ENCODE results near the gene NFYC.

The NFYC gene

DNA sequence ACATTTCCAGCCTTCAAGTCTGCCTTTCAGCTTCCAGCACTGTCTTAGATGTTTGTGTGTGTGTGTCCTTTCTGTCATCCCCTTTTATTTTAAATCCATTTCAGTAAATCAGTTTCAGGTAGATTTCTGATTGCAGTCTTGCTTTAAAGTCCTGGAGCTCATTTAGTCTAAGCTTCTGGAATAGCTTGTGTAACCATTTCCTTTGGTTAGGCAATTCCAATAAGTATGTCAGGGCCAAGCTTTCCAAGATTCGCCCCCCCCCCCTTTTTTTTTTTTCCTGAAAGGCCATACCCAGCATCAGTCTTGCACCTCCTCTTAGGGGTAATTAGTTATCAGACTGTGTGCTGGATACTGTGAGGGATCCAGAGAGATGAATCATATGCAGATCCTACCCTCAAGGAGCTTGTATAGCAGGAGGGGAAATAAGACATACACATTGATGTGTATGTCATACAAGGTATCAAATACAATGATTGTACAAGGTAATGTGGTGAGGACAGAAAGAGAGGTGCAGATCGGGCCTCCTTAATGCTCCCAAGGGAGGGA is 41.3 kb downstream of the NFYC start:
- no peak for TF ChIP-seq CTCF (IDR thresholded peaks at IDR 0.05; ENCODE audit: extremely low read depth, missing control alignments)
- no peak for DNase-seq (ENCODE audit: low spot score)

DNA sequence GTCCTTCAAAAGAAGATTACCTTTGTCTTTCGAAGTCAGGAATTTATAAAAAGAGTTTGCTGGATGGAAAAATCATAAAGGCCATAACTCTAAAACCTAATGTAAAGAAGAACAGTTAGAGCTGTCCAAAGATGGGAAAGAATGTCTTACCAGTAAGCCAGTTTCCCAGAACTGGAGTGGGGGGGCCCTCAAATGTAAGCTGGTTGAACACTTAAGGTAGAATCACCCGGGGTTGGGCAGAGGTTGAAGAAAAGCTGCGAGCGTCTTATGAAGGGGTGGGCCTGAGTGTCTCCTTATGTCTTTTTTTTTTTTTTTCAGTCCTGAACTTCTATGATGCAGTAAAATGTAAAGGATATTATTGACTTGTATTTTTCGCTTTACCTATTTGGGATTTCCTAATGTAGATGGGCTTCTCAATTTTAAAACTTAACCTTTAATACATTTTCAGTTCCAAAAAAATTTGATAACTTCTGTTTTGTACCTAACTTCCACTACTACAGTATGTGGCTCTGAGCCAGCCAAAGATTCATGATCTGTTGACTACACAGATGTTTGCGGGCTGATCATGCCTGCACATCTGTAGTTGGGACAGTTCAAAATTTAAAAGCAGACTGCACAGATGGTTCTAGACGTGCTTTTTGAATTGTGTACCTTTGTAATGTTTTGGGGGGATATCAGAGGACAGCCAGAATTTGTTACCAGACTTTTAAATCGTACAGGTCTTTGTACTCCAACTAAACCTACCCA is 43.6 kb downstream of the NFYC start:
- no peak for DNase-seq (ENCODE audit: low spot score)
- TF ChIP-seq CTCF (IDR thresholded peaks at IDR 0.05; ENCODE audit: extremely low read depth, missing control alignments) = no peak

DNA sequence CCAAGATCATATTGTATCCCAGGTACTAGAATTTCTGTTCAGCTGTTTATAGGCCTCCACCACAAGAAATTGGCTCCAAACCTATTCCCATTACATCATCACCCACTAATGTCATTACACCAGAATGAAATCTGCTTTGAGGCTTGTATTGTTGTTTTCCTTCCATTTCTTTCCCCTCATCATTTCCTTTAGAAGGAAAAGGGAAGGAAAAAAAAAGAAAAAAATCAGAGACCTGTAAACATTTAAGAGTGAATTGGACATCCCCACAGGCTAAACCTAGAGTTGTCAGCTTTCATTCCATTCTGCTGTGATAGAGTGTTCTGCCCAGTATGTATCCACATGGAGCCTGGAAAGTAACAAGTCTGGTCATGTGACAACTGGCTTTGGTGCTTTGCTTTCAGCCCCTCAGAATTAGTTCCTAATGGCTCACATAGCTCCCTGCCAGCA is 44.6 kb downstream of the NFYC start:
- DNase-seq (ENCODE audit: low spot score) = no peak

DNA sequence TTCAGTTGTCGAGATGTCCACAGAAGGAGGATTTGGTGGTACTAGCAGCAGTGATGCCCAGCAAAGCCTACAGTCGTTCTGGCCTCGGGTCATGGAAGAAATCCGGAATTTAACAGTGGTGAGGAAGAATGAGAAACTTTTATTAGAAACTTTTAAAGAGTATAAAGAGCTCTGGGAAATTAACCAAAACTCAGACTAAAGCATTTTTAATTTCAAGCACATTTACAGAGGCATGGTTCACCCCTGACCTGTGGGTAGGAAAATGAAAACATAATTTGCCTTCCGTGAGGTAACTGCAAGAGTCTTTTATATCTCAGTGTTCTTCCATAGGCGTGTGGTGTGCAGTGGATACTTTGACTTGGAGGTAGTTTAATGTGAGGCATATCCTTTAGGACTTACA is 47.3 kb downstream of the NFYC start:
- no peak for DNase-seq (ENCODE audit: low spot score)
- TF ChIP-seq CTCF (IDR thresholded peaks at IDR 0.05; ENCODE audit: extremely low read depth, missing control alignments) = no peak

More for the DNA sequence above, 44.6 kb downstream of the NFYC start:
- no peak for TF ChIP-seq CTCF (IDR thresholded peaks at IDR 0.05; ENCODE audit: extremely low read depth, missing control alignments)

- TF ChIP-seq CTCF (IDR thresholded peaks at IDR 0.05; ENCODE audit: extremely low read depth, missing control alignments) = no peak
- DNase-seq (ENCODE audit: low spot score) = no peak
Measured at GRCh38 chr1:40739455-40740008, 48.0 kb downstream of the NFYC start.

DNA sequence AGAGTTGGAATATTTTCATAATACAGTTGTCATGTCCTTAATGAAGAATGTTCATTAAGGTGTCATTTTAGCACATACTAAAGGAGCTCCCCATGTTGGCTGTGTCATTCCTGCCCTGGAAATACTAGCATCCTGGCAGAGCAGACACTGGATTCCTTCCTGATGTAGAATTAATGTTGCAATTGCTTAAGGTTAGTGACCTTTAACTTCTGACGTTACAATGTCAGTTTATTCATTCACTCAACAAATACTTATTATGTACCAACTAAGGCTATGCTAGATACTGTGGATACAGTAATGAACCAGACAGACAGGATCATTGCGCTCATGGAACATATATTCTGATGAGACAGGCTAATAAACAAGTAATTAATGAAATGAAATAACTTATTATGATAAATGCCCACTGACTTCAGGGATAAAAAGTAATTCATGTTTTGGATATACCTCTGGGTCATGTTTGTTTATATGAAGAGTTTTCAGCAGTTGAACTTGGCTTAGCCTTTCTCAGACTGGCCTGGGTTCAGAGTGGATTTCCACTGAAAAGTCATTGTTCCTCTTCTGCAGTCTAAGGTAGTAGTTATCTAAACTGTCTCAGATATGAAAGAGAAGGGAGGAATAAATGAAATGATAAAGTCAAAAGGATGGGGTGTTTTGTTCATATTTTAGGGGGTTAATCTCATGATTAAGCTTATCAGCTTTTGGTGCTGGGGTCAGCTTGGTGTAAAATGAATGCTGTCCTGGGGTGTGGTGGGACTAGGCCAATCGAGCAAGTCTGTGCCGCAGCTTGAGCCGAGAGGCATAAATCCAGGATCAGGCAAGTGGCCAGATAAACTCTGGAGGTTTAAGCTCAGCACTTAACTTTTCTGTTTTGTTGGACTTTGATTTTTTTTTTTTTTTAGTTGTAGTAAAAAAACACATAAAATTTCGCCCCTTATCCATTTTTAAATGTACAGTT is 48.8 kb downstream of the NFYC start:
- DNase-seq (ENCODE audit: low spot score) = no peak
- TF ChIP-seq CTCF (IDR thresholded peaks at IDR 0.05; ENCODE audit: extremely low read depth, missing control alignments) = no peak

All from GM20000 (cell line).